H1 (cell line): Measurements from ENCODE around the gene ADIPOQ.

Experiments used
- CEBPB ChIP-seq: IDR thresholded peaks from 2 replicates; pipeline ENCODE4 v1.6.1; 2012; ENCODE audit warnings: low read depth, low read length
- HDAC2 ChIP-seq, 2 experiments: fragments of 300-600 bp in 1 of 2; sonication (generic) in 1 of 2; IDR thresholded peaks; 2 replicates each; pipeline ENCODE4 v1.6.1; 2011 to 2012; ENCODE audit warnings: low read depth in 2 of 2, low read length in 2 of 2, mild to moderate bottlenecking in 2 of 2, moderate library complexity in 2 of 2, borderline replicate concordance in 1 of 2, inconsistent platforms in 1 of 2
- JUN ChIP-seq: IDR thresholded peaks from 2 replicates; pipeline ENCODE4 v1.6.1; 2011; ENCODE audit warnings: low read depth, mild to moderate bottlenecking, improper control_type of control experiment, low read length
- JUND ChIP-seq: IDR thresholded peaks from 2 replicates; pipeline ENCODE4 v1.6.1; 2011; ENCODE audit warnings: mild to moderate bottlenecking, improper control_type of control experiment, low read length
- PHF8 ChIP-seq: fragments of 200-600 bp; sonication (generic); conservative IDR thresholded peaks from 2 replicates; pipeline ENCODE4 v1.7.1; 2012; ENCODE audit warnings: low read depth, mild to moderate bottlenecking, inconsistent platforms, low read length, moderate library complexity
- TEAD4 ChIP-seq: IDR thresholded peaks from 2 replicates; pipeline ENCODE4 v1.6.1; 2012; ENCODE audit warnings: low read depth, low read length, inconsistent platforms, mixed read lengths
- TF ChIP-seq, protein P1 (sequence below), 3 experiments: IDR thresholded peaks; 1 replicate in 2 of 3; 2 replicates in 1 of 3; pipeline versions ENCODE4 v1.5.1 to v1.6.1; 2011; ENCODE audit warnings: low read length in 3 of 3, mild to moderate bottlenecking in 3 of 3, inconsistent platforms in 2 of 3, low read depth in 1 of 3, moderate library complexity in 1 of 3; ENCODE audit not compliant: insufficient read depth in 1 of 3; ENCODE audit errors: control extremely low read depth in 1 of 3
- TF ChIP-seq, protein P2 (sequence below): IDR thresholded peaks from 2 replicates; pipeline ENCODE4 v1.6.1; 2011; ENCODE audit warnings: low read depth, mild to moderate bottlenecking, low read length; ENCODE audit not compliant: insufficient read depth
- TF ChIP-seq, protein P3 (sequence below): IDR thresholded peaks from 2 replicates; pipeline ENCODE4 v1.6.1; 2012; ENCODE audit warnings: inconsistent platforms

DNA sequence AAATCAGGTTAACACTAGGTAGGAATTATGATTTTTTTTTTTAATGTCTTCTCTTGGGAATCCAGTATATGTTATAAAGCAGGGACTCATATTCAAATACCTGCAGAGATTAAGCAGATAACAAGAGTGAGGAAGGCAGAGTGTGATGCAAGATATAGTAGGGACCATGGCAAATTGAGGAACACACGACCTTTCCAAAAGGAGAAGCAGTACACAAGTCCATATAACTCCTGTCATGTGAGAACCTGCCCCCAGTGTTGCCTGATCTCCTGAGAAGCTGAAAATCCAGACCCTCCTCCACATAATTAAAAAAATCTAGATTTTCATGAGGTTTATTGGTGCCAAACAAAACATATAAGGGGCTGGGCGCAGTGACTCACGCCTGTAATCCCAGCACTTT lies 39.8 kb upstream of the ADIPOQ start:
- TF ChIP-seq, protein P1, sequence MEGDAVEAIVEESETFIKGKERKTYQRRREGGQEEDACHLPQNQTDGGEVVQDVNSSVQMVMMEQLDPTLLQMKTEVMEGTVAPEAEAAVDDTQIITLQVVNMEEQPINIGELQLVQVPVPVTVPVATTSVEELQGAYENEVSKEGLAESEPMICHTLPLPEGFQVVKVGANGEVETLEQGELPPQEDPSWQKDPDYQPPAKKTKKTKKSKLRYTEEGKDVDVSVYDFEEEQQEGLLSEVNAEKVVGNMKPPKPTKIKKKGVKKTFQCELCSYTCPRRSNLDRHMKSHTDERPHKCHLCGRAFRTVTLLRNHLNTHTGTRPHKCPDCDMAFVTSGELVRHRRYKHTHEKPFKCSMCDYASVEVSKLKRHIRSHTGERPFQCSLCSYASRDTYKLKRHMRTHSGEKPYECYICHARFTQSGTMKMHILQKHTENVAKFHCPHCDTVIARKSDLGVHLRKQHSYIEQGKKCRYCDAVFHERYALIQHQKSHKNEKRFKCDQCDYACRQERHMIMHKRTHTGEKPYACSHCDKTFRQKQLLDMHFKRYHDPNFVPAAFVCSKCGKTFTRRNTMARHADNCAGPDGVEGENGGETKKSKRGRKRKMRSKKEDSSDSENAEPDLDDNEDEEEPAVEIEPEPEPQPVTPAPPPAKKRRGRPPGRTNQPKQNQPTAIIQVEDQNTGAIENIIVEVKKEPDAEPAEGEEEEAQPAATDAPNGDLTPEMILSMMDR (IDR thresholded peaks at IDR 0.05; ENCODE audit: control extremely low read depth in 1 of 3, insufficient read depth in 1 of 3, low read depth in 1 of 3, low read length in 3 of 3): no peak
- TF ChIP-seq JUN (no peak), CEBPB (no peak), JUND (no peak), TEAD4 (no peak), PHF8 (no peak), HDAC2 (IDR thresholded peaks at IDR 0.05; ENCODE audit: borderline replicate concordance in 1 of 2, low read depth in 2 of 2, low read length in 2 of 2) (no peak)
- TF ChIP-seq, protein P2, sequence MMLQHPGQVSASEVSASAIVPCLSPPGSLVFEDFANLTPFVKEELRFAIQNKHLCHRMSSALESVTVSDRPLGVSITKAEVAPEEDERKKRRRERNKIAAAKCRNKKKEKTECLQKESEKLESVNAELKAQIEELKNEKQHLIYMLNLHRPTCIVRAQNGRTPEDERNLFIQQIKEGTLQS: no peak
- TF ChIP-seq, protein P3, sequence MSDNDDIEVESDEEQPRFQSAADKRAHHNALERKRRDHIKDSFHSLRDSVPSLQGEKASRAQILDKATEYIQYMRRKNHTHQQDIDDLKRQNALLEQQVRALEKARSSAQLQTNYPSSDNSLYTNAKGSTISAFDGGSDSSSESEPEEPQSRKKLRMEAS: no peak
